Testis (tissue), 3 donors: ENCODE results near the gene MYBPC1. TPM values are rescaled to one million over a fixed set of nuclear protein-coding genes. Genes with fewer than 3 reads are reported as not detected.

ENCODE experiments used
- DNase-seq: peaks from one replicate; pipeline ENCODE4 v3.0.0-alpha.2; 2019
- H3K27ac ChIP-seq, 2 donors: fragments of 200-600 bp; sonication (generic); one replicate each; pipeline ENCODE4 v1.5.1; 2019
- H3K27me3 ChIP-seq: fragments of 200-600 bp; sonication (generic); one replicate; pipeline ENCODE4 v1.5.1; 2019
- H3K36me3 ChIP-seq: fragments of 200-600 bp; sonication (generic); one replicate; pipeline ENCODE4 v1.5.1; 2017; ENCODE audit warnings: low read depth; ENCODE audit errors: missing control alignments
- H3K4me1 ChIP-seq: fragments of 200-600 bp; sonication (generic); one replicate; pipeline ENCODE4 v1.5.1; 2019
- H3K4me3 ChIP-seq, 2 donors: fragments of 200-600 bp; sonication (generic); one replicate each; pipeline ENCODE4 v1.5.1; 2017 to 2019
- H3K9me3 ChIP-seq: fragments of 200-600 bp; sonication (generic); one replicate; pipeline ENCODE4 v1.5.1; 2017
- CTCF ChIP-seq, 3 experiments: fragments of 450-650 bp in 2 of 3; fragments of 200-600 bp in 1 of 3; sonication (generic) in 1 of 3; IDR thresholded peaks; one replicate each; pipeline ENCODE4 v1.5.1; 2016 to 2019; ENCODE audit warnings: antibody characterized with exemption in 3 of 3, mild to moderate bottlenecking in 2 of 3, moderate library complexity in 1 of 3
- POLR2A ChIP-seq: fragments of 450-650 bp; IDR thresholded peaks from one replicate; pipeline ENCODE4 v1.6.1; 2017; ENCODE audit warnings: antibody characterized with exemption, mild to moderate bottlenecking, moderate library complexity
- WGBS, 2 donors: methylation state at CpG; one replicate each; pipeline ENCODE4 v1.1.5; 2018; 5-methylcytosine and 5-hydroxymethylcytosine counted together
- intact Hi-C: fragments of 100-400 bp; cut with DNase I; formaldehyde crosslinking; loops from one replicate; pipeline ENCODE4 v1.15.1; 2023; ENCODE audit warnings: low total_unique reads
- polyA plus RNA-seq: library from polyadenylated mRNA; stranded (reverse); fragments of 350-450 nt; fragmentation: Illumina TruSeq; extraction: RNeasy Lipid Tissue Mini Kit (QIAGEN cat#74804); gene quantifications from one replicate; pipeline ENCODE4 v1.2.3, GENCODE V29; 2014; ENCODE audit warnings: low read depth, low replicate concordance; ENCODE audit not compliant: insufficient read depth
- total RNA-seq, 2 donors: library from RNA; depleted of rRNA; stranded (reverse); fragments of >200 nt; gene quantifications; one replicate each; pipeline ENCODE4 v1.2.3, GENCODE V29; 2016

The MYBPC1 gene
- total and polyA plus RNA-seq, 3 donors from 2014 or later: 2.5 to 31.2 (median 3.7) TPM

- WGBS, 2 donors: 19 to 47% methylated on average over 5 of the region's 5 CpGs
Observed at GRCh38 chr12:101713059-101713682, 118.4 kb downstream of the MYBPC1 start.

GRCh38 chr12:101713930-101714329 is 119.2 kb downstream of the MYBPC1 start:
- intact Hi-C loops: no loop called here
- Histone ChIP-seq H3K9me3 (no peaks in the 10 kb centered on the region), H3K36me3 (no peaks in the 10 kb centered on the region), H3K4me1 (peaks cover 14% of the 10 kb centered on the region), H3K27me3 (no peaks in the 10 kb centered on the region), H3K4me3 (no peak overlapping the region), H3K27ac (peak overlapping the region; percentile 22 to 76)
- TF ChIP-seq POLR2A (no peak), CTCF (IDR thresholded peaks at IDR 0.05) (no peak)
- DNase-seq: no peak
- WGBS, 2 donors: 70 to 73% methylated on average over 2 of the region's 2 CpGs

More at GRCh38 chr12:101713059-101713682, 118.4 kb downstream of the MYBPC1 start:
- no peaks in the 10 kb centered on the region for H3K36me3 ChIP-seq
- H3K9me3 ChIP-seq: no peaks in the 10 kb centered on the region
- H3K27me3 ChIP-seq: no peaks in the 10 kb centered on the region
- no peak for TF ChIP-seq CTCF (IDR thresholded peaks at IDR 0.05)
- no peak for TF ChIP-seq POLR2A
- peaks cover 14% of the 10 kb centered on the region for H3K4me1 ChIP-seq
- H3K27ac ChIP-seq: peak overlapping the region; percentile 22 to 76
- peak; percentile 85 for DNase-seq
- intact Hi-C loops: no loop called here
- no peak overlapping the region for H3K4me3 ChIP-seq

- peak overlapping the region in 1 of 2 donors; percentile 76 for H3K27ac ChIP-seq
- DNase-seq: no peak
- no peaks in the 10 kb centered on the region for H3K36me3 ChIP-seq
- peaks cover 14% of the 10 kb centered on the region for H3K4me1 ChIP-seq
- no peak for TF ChIP-seq CTCF (IDR thresholded peaks at IDR 0.05)
- no peak for TF ChIP-seq POLR2A
- WGBS, 2 donors: 79 to 89% methylated on average over 3 of the region's 3 CpGs
- no peaks in the 10 kb centered on the region for H3K27me3 ChIP-seq
- no peak overlapping the region for H3K4me3 ChIP-seq
- intact Hi-C loops: no loop called here
- no peaks in the 10 kb centered on the region for H3K9me3 ChIP-seq
Observed at GRCh38 chr12:101714877-101715444, 120.2 kb downstream of the MYBPC1 start.

- DNase-seq: no peak
- Histone ChIP-seq H3K9me3 (no peaks in the 10 kb centered on the region), H3K27ac (no peak overlapping the region), H3K4me1 (peaks cover 6% of the 10 kb centered on the region), H3K27me3 (no peaks in the 10 kb centered on the region), H3K4me3 (no peak overlapping the region), H3K36me3 (no peaks in the 10 kb centered on the region)
- TF ChIP-seq CTCF (IDR thresholded peaks at IDR 0.05) (no peak), POLR2A (no peak)
- intact Hi-C loops: no loop called here
Observed at GRCh38 chr12:101719566-101719965, 124.8 kb downstream of the MYBPC1 start.

GRCh38 chr12:101720118-101720517 is 125.3 kb downstream of the MYBPC1 start:
- no peak overlapping the region for H3K4me3 ChIP-seq
- TF ChIP-seq CTCF (IDR thresholded peaks at IDR 0.05) (no peak), POLR2A (no peak)
- intact Hi-C loops: no loop called here
- no peaks in the 10 kb centered on the region for H3K27me3 ChIP-seq
- H3K27ac ChIP-seq: no peak overlapping the region
- peaks cover 3% of the 10 kb centered on the region for H3K4me1 ChIP-seq
- H3K36me3 ChIP-seq: no peaks in the 10 kb centered on the region
- no peak for DNase-seq
- H3K9me3 ChIP-seq: no peaks in the 10 kb centered on the region
